Measurements from ENCODE around the gene NDUFC1. TPM values are rescaled to one million over a fixed set of nuclear protein-coding genes. Genes with fewer than 3 reads are reported as not detected.
"Not testable (repeated sequence)": the region's sequence is repeated elsewhere in the genome, so short reads cannot be mapped to it uniquely, and the experiment has no call there.

The NDUFC1 gene
- total and polyA plus RNA-seq, 2 experiments from 2014 or later: 31.8 to 367 TPM

- H3K36me3 ChIP-seq (ENCODE audit: insufficient read depth); H3K27me3 Mint-ChIP-seq (ENCODE audit: insufficient read depth, low read depth, poor library complexity); H3K4me3 ChIP-seq; H3F3A ChIP-seq (replicated peaks; ENCODE audit: low read depth); DNase-seq (ENCODE audit: low spot score); H3K4me2 ChIP-seq; H3K27ac ChIP-seq (ENCODE audit: low read depth); H3K9me2 ChIP-seq (ENCODE audit: insufficient read depth); H3K27me3 ChIP-seq (ENCODE audit: insufficient read depth); H3K27ac Mint-ChIP-seq; H3K4me3 Mint-ChIP-seq; ATAC-seq; H2AFZ ChIP-seq: not testable (repeated sequence)
- H4K20me1 ChIP-seq (replicated peaks; ENCODE audit: insufficient read depth): peaks cover 59% of the 10 kb centered on the region
- H3K4me1 ChIP-seq (ENCODE audit: insufficient read depth): peaks cover 18% of the 10 kb centered on the region
- H3K4me1 Mint-ChIP-seq: peaks cover 32% of the 10 kb centered on the region
- H3K79me2 ChIP-seq (replicated peaks; ENCODE audit: insufficient read depth): peaks cover 100% of the 10 kb centered on the region
- peaks cover 16% of the 10 kb centered on the region for H3K9me3 Mint-ChIP-seq
- H3K36me3 Mint-ChIP-seq (ENCODE audit: low read depth): peaks cover 33% of the 10 kb centered on the region
Measured at GRCh38 chr4:139322070-139322469, 19.8 kb upstream of the NDUFC1 start.

GRCh38 chr4:139319571-139319970, 17.3 kb upstream of the NDUFC1 start:
- H3K27ac Mint-ChIP-seq: no peak overlapping the region
- Histone ChIP-seq H3K27ac (ENCODE audit: low read depth) (no peak overlapping the region), H3K9me2 (ENCODE audit: insufficient read depth) (no peaks in the 10 kb centered on the region), H3K4me2 (no peak overlapping the region), H3K4me3 (no peak overlapping the region), H2AFZ (no peak overlapping the region), H3K4me1 (ENCODE audit: insufficient read depth) (peaks cover 37% of the 10 kb centered on the region), H3F3A (replicated peaks; ENCODE audit: low read depth) (no peaks in the 10 kb centered on the region), H3K27me3 (ENCODE audit: insufficient read depth) (no peaks in the 10 kb centered on the region), H3K79me2 (replicated peaks; ENCODE audit: insufficient read depth) (peaks cover 100% of the 10 kb centered on the region), H3K36me3 (ENCODE audit: insufficient read depth) (no peaks in the 10 kb centered on the region), H4K20me1 (replicated peaks; ENCODE audit: insufficient read depth) (peaks cover 64% of the 10 kb centered on the region)
- no peak for DNase-seq (ENCODE audit: low spot score)
- H3K27me3 Mint-ChIP-seq (ENCODE audit: insufficient read depth, low read depth, poor library complexity): peaks cover 3% of the 10 kb centered on the region
- H3K36me3 Mint-ChIP-seq (ENCODE audit: low read depth): peaks cover 31% of the 10 kb centered on the region
- ATAC-seq: no peak
- H3K9me3 Mint-ChIP-seq: peaks cover 16% of the 10 kb centered on the region
- no peak overlapping the region for H3K4me3 Mint-ChIP-seq
- peaks cover 47% of the 10 kb centered on the region for H3K4me1 Mint-ChIP-seq
- TF ChIP-seq CTCF (conservative IDR thresholded peaks at IDR 0.05; ENCODE audit: low read depth in 2 of 2) (no peak), ZNF331 (CRISPR knock-in tag; IDR thresholded peaks at IDR 0.05; ENCODE audit: low read depth) (no peak), NANOG (IDR thresholded peaks at IDR 0.05; ENCODE audit: borderline replicate concordance) (no peak), EZH2phosphoT487 (IDR thresholded peaks at IDR 0.05; ENCODE audit: unreplicated experiment) (no peak), ZNF462 (CRISPR knock-in tag; IDR thresholded peaks at IDR 0.05) (no peak), EZH2 (IDR thresholded peaks at IDR 0.05; ENCODE audit: low read depth, unreplicated experiment) (no peak), POLR2AphosphoS5 (IDR thresholded peaks at IDR 0.05; ENCODE audit: low read depth) (no peak), ZNF114 (CRISPR knock-in tag; IDR thresholded peaks at IDR 0.05) (no peak), JUNB (IDR thresholded peaks at IDR 0.05; ENCODE audit: unreplicated experiment) (no peak), ETS1 (IDR thresholded peaks at IDR 0.05) (no peak)
